WI38 (cell line): Measurements from ENCODE around the gene PDXP.
A peak's percentile ranks its signal among the peaks of the same experiment; 100 is the strongest.

Source experiments
- H3K4me3 ChIP-seq: 2 replicates; pipeline ENCODE4 v1.5.1; 2011; ENCODE audit warnings: low read depth, mild to moderate bottlenecking, control low read depth, low read length
- TF ChIP-seq, protein P1 (sequence below): IDR thresholded peaks from 2 replicates; pipeline ENCODE4 v1.5.1; 2012; ENCODE audit warnings: low read depth, mild to moderate bottlenecking, control low read depth, low read length

Gene PDXP

DNA sequence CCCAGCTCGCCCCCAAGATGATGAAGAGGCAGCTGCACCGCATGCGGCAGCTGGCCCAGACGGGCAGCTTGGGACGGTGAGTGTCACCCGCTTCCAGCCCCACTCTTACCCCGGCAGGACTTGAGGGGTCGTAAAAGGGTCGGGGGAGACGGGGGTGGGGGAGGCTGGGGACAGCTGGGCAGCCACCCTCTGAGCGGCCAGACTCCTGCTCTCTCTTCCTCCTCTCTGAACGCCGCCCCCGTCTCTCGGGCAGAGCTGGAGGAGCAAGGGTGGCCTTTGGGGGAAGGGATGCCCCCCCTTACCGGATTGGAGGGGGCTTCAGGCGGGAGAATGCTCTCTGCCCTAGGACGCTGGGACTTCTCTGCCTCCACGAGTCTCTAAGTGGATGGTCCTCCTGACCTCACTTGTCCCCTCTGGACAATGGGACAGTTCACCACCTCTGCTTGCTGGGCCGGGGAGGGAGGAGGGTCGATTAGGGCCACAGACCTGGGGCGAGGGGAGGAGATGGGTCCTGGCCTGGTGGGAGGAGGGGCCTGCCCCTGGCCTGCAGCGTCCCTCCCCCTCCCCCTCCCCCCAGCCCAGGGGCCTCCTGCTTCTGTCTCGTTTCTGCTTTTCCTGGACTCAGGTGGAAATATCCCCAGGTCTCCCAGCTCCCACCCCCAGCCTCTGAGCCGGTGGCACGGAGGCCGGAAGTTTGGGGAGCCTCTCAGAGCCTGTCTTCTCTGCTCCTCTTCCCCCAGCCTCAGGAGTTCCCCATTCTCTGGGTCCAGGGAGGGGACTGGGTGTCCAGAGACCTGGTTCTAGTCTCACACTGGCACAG is 18.5 kb upstream of the PDXP start:
- TF ChIP-seq, protein P1, sequence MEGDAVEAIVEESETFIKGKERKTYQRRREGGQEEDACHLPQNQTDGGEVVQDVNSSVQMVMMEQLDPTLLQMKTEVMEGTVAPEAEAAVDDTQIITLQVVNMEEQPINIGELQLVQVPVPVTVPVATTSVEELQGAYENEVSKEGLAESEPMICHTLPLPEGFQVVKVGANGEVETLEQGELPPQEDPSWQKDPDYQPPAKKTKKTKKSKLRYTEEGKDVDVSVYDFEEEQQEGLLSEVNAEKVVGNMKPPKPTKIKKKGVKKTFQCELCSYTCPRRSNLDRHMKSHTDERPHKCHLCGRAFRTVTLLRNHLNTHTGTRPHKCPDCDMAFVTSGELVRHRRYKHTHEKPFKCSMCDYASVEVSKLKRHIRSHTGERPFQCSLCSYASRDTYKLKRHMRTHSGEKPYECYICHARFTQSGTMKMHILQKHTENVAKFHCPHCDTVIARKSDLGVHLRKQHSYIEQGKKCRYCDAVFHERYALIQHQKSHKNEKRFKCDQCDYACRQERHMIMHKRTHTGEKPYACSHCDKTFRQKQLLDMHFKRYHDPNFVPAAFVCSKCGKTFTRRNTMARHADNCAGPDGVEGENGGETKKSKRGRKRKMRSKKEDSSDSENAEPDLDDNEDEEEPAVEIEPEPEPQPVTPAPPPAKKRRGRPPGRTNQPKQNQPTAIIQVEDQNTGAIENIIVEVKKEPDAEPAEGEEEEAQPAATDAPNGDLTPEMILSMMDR: no peak
- peak overlapping the region; percentile 63 for H3K4me3 ChIP-seq

DNA sequence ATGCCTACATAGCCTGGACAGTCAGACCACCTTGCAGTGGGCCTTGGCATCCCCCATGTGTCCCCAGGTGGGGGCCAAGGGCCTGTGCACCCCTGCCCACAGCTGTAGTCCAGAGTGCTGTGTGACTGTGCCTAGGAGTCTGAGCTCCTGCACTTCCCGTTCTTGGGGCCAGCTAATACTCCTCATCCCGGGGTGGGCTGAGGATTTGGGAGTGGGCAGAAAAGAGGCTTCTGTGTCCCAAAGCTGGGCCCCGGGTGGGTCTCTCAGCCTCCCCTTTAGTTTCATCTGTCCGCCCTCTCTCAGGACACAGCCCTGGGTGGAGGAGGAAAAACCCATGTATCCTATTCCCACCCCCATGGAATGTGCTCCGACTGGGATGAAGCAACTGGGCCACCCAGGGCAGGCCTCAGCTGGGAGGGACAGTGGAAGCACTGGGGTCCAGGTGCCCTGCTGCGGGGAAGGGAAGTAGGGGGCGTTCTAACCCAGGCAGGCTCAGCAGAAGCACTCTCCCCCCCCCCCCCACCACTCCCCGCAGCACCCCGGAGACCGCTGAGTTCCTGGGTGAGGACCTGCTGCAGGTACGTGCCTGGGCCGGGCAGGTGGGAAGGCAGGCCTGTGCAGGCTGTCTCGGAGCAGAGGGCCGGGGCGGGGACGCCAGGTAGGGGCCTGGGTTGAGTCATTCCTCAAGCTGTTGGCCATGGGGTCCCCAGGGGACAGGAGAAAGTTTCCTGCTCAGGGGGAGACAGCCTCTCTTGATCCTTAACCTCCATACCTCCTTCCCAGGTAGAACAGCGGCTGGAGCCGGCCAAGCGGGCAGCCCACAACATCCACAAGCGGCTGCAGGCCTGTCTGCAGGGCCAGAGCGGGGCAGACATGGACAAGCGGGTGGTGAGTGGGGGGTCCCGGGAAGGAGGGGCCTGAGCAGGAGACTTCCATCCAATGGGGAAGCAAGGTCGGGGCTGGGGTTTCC is 17.6 kb upstream of the PDXP start:
- H3K4me3 ChIP-seq: peak overlapping the region; percentile 63
- TF ChIP-seq, protein P1: no peak

DNA sequence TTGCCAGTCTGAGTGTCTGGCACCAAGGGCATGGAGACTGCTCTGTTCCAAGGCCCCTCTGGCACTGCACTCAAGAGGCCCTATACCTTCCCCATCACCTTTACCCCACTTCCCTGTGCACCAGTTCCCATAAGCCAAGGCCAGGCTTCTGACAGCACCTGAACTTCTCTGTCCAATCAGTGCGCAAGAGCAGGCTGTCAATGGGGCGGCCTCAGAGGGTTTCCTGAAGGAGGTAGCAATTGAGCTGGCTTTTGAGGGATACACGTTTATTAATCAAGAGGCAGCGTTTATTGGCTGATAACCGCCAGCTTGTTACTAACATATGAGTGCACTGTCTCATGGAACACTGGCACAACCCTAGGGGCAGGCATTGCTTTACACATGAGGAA is 17.0 kb upstream of the PDXP start:
- TF ChIP-seq, protein P1: no peak

DNA sequence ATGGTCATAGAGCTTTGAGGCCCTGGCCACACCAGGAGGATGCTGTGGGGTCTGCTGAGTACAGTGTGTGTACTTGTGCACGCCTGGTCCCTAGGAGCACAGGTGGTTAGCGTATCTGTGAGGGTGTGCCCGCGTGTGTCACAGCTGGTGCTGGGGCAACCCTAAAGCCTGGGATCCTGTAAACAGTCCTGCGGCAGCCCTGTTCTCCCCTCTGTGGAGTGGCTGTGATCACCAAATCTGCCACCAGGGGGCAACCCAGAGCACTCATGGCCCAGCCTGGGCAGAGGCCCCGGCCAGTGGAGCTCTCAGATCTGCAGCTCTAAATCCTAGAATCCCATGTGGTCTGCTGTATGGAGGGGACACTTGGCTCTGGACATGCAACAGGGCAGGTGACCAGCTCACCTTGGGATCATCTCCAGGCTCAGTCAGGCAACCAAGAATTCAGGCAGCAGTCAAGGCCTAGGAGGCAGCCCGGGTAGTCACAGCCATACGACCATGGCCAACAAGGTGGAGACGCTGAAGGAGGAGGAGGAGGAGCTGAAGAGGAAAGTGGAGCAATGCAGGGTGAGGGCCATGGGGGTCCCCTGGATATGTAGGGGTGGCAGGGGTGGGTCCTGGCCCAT is 15.2 kb upstream of the PDXP start:
- H3K4me3 ChIP-seq: no peak overlapping the region
- TF ChIP-seq, protein P1: peak; percentile 86

More for the DNA sequence above, 17.0 kb upstream of the PDXP start:
- no peak overlapping the region for H3K4me3 ChIP-seq

DNA sequence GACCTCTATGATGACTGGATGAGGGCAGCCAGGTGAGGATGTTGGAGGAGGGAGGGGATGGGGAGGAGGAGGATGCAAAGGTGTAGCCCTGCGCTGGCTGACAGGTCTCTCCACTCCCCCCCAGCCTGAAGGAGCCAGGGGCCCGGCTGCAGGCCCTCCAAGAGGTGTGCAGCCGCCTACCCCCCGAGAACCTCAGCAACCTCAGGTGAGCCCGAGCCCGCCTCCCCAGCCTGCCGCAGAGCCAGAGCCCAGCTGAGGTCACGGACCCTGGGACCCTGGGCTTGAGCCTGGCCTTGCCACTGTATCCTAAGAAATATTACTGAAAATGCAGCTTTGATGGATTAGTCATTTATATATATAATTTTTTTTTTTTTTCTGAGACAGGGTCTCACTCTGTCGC is 11.2 kb upstream of the PDXP start:
- TF ChIP-seq, protein P1: no peak
- H3K4me3 ChIP-seq: no peak overlapping the region

DNA sequence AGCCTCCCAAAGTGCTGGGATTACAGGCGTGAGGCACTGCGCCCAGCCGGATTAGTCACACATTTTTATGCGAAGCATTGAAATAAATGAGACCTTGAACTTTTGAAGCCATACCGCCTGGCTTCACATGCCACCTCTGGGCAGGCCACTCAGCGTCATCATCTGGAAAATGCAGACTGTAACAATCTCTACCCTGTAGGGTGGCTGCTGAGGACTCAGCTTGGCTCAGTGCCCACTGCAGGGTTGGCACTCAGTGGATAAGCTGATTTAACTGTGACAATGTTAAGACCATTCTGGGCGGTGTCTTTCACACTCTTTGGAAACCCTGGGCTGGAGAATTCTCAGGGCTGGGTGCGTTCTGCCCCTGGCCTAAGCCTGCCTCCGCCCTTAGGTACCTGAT is 10.6 kb upstream of the PDXP start:
- H3K4me3 ChIP-seq: no peak overlapping the region
- TF ChIP-seq, protein P1: no peak
